ENCODE data around the gene OGFOD1.

OGFOD1 gene

GRCh38 chr16:56491657-56492261 is 40.4 kb downstream of the OGFOD1 start:
- Histone ChIP-seq H3K9ac (no peak overlapping the region), H4K20me1 (no peaks in the 10 kb centered on the region), H3K9me3 (no peaks in the 10 kb centered on the region), H3K4me2 (no peak overlapping the region), H3K4me3 (no peak overlapping the region), H3K27ac (no peak overlapping the region), H3K27me3 (no peaks in the 10 kb centered on the region), H3K36me3 (peaks cover 8% of the 10 kb centered on the region), H3K4me1 (peaks cover 12% of the 10 kb centered on the region)
- no peak for TF ChIP-seq Cebpa-rat (IDR thresholded peaks at IDR 0.05)

DNA sequence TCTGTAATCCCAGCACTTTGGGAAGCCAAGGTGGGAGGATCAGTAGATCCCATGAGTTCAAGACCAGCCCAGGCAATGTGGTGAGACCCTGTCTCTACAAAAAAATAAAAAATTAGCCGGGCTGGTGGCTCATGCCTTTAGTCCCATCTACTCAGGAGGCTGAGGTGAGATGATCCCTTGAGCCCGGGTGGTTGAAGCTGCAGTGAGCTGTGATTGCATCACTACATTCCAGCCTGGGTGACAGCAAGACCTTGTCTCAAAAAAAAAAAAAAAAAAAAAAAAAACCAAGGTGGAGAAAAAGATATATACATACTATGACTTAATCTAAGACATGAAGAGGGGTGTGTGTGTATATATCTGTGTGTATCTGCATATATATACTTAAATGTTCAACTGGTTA is 41.8 kb downstream of the OGFOD1 start:
- Histone ChIP-seq H3K9ac (no peak overlapping the region), H3K4me3 (no peak overlapping the region), H3K9me3 (no peaks in the 10 kb centered on the region), H3K27me3 (no peaks in the 10 kb centered on the region), H3K27ac (no peak overlapping the region), H3K4me1 (peaks cover 6% of the 10 kb centered on the region), H3K36me3 (peaks cover 22% of the 10 kb centered on the region), H4K20me1 (no peaks in the 10 kb centered on the region), H3K4me2 (no peak overlapping the region)
- TF ChIP-seq Cebpa-rat (IDR thresholded peaks at IDR 0.05), result no peak

DNA sequence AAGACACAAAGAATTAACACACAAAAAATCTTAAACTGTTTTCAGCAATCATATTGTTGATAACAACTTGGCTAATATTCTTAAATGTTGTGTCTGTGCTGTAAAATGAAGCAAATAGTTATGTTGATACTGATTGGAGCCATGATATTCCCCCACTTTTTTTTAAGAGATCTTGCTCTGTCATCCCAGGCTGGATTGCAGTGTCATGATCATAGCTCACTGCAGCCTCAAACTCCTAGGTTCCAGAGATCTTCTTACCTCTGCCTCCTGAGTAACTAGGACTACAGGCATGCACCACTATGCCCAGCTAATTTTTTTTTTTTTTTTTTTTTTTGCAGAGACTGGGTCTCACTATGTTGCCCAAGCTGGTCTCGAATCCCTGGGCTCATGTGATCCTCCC is 42.5 kb downstream of the OGFOD1 start:
- H3K9me3 ChIP-seq, result no peaks in the 10 kb centered on the region
- H3K36me3 ChIP-seq, result peaks cover 29% of the 10 kb centered on the region
- no peak overlapping the region for H3K4me2 ChIP-seq
- no peak overlapping the region for H3K27ac ChIP-seq
- H3K4me1 ChIP-seq, result no peaks in the 10 kb centered on the region
- TF ChIP-seq Cebpa-rat (IDR thresholded peaks at IDR 0.05), result no peak
- H3K4me3 ChIP-seq, result no peak overlapping the region
- H4K20me1 ChIP-seq, result no peaks in the 10 kb centered on the region
- H3K9ac ChIP-seq, result no peak overlapping the region
- no peaks in the 10 kb centered on the region for H3K27me3 ChIP-seq

DNA sequence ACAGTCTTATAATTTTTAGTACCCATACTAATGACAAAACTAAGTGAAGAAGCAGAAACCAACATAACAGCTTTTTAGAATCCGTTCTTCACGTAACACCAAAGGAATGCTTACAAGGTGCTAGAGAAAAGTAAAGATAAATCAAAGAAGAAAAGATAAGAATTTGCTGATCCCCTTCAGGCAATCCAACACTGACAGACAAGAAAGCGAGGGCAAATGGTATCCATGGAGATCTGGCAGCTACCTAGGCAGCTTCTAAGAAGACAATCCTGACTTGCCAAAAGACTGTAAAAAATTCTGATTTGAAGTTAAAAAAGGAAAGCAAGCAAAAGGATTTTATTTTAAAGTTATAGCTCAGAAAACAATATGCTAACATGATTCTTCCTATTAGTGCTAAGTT is 53.8 kb downstream of the OGFOD1 start:
- H3K27me3 ChIP-seq, result no peaks in the 10 kb centered on the region
- no peaks in the 10 kb centered on the region for H4K20me1 ChIP-seq
- no peak overlapping the region for H3K27ac ChIP-seq
- H3K9me3 ChIP-seq, result no peaks in the 10 kb centered on the region
- H3K4me2 ChIP-seq, result no peak overlapping the region
- H3K9ac ChIP-seq, result no peak overlapping the region
- H3K4me1 ChIP-seq, result no peaks in the 10 kb centered on the region
- TF ChIP-seq Cebpa-rat (IDR thresholded peaks at IDR 0.05), result no peak
- H3K36me3 ChIP-seq, result peaks cover 61% of the 10 kb centered on the region
- no peak overlapping the region for H3K4me3 ChIP-seq

GRCh38 chr16:56506941-56507340 is 55.6 kb downstream of the OGFOD1 start:
- peaks cover 59% of the 10 kb centered on the region for H3K36me3 ChIP-seq
- TF ChIP-seq Cebpa-rat (IDR thresholded peaks at IDR 0.05), result no peak
- H3K4me2 ChIP-seq, result no peak overlapping the region
- H3K9me3 ChIP-seq, result no peaks in the 10 kb centered on the region
- no peaks in the 10 kb centered on the region for H4K20me1 ChIP-seq
- H3K4me3 ChIP-seq, result no peak overlapping the region
- no peak overlapping the region for H3K27ac ChIP-seq
- H3K4me1 ChIP-seq, result no peaks in the 10 kb centered on the region
- no peaks in the 10 kb centered on the region for H3K27me3 ChIP-seq
- no peak overlapping the region for H3K9ac ChIP-seq

DNA sequence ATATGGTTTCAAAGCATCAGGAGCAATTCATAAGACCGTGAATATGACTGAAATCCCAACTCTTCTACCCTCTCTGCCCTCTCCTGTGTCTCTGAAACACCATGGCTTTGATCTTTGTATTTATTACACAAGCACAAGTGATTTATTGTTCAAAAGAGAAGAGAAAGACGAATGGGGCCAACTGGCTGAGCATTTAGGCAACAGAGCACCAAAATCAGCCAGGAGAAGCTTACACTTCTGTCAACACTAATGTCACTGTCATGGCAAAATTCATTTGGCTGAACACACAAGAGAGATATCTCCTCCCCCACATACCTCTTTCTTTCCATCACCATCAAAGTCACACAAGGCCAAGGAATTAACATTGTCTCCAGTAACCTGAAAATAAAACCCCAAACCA is 59.2 kb downstream of the OGFOD1 start:
- Histone ChIP-seq H3K4me3 (no peak overlapping the region), H3K4me1 (peaks cover 7% of the 10 kb centered on the region; the same call in 1 of the 2 replicates), H3K27ac (no peak overlapping the region), H3K4me2 (no peak overlapping the region), H3K9me3 (no peaks in the 10 kb centered on the region), H3K36me3 (peaks cover 41% of the 10 kb centered on the region), H3K9ac (no peak overlapping the region), H3K27me3 (no peaks in the 10 kb centered on the region), H4K20me1 (peaks cover 13% of the 10 kb centered on the region; the same call in 1 of the 2 replicates)
- no peak for TF ChIP-seq Cebpa-rat (IDR thresholded peaks at IDR 0.05)

DNA sequence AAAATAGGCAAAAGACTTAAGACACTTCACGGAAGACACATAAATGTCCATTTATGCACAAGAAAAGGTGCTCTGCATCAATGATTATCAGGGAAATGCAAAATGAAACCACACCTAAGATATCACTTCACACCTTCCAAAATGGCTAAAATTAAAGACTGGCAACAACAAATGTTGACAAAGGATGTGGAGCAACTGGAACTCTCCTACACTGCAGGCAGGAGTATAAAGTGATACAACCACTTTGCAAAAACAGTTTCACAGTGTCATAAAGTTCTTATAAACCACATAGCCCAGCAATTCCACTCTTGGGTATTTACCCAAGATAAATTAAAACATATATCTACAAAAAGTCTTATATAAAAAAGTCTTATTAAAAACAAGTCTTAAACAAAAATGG is 60.7 kb downstream of the OGFOD1 start:
- no peaks in the 10 kb centered on the region for H3K9me3 ChIP-seq
- no peaks in the 10 kb centered on the region for H3K27me3 ChIP-seq
- no peak overlapping the region for H3K4me2 ChIP-seq
- H4K20me1 ChIP-seq, result peaks cover 28% of the 10 kb centered on the region
- H3K4me1 ChIP-seq, result peaks cover 7% of the 10 kb centered on the region; the same call in 1 of the 2 replicates
- H3K4me3 ChIP-seq, result no peak overlapping the region
- TF ChIP-seq Cebpa-rat (IDR thresholded peaks at IDR 0.05), result no peak
- H3K9ac ChIP-seq, result no peak overlapping the region
- peaks cover 35% of the 10 kb centered on the region for H3K36me3 ChIP-seq
- H3K27ac ChIP-seq, result no peak overlapping the region

DNA sequence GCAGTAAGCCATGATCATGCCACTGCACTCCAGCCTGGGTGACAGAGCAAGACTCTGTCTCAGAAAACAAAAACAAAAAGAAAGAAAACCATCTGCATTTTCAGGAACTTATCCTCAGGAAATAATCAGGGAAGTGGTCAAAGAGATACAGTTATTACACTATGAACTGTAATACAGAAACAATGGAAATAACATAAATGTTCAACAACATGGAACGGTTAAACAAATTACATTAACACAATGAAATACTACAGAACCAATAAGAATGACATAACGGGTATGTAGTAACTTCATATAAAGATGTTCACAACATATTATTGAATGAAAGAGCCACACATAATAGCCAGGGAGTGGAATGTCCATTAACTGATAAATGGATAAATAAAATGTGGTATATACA is 61.7 kb downstream of the OGFOD1 start:
- H3K36me3 ChIP-seq, result peaks cover 35% of the 10 kb centered on the region
- peaks cover 7% of the 10 kb centered on the region; the same call in 1 of the 2 replicates for H3K4me1 ChIP-seq
- H3K9me3 ChIP-seq, result no peaks in the 10 kb centered on the region
- H3K4me2 ChIP-seq, result peak overlapping the region; percentile 25; the same call in 1 of the 2 replicates
- H3K9ac ChIP-seq, result no peak overlapping the region
- peaks cover 38% of the 10 kb centered on the region for H4K20me1 ChIP-seq
- H3K27ac ChIP-seq, result no peak overlapping the region
- H3K27me3 ChIP-seq, result no peaks in the 10 kb centered on the region
- no peak overlapping the region for H3K4me3 ChIP-seq
- TF ChIP-seq Cebpa-rat (IDR thresholded peaks at IDR 0.05), result no peak

GRCh38 chr16:56513972-56514371 is 62.6 kb downstream of the OGFOD1 start:
- no peak overlapping the region for H3K4me3 ChIP-seq
- H3K4me2 ChIP-seq, result no peak overlapping the region
- H3K27ac ChIP-seq, result no peak overlapping the region
- H3K27me3 ChIP-seq, result no peaks in the 10 kb centered on the region
- peaks cover 10% of the 10 kb centered on the region for H3K4me1 ChIP-seq
- H4K20me1 ChIP-seq, result peaks cover 43% of the 10 kb centered on the region
- no peak for TF ChIP-seq Cebpa-rat (IDR thresholded peaks at IDR 0.05)
- no peak overlapping the region for H3K9ac ChIP-seq
- H3K36me3 ChIP-seq, result peaks cover 29% of the 10 kb centered on the region
- H3K9me3 ChIP-seq, result no peaks in the 10 kb centered on the region

GRCh38 chr16:56514845-56515244 is 63.5 kb downstream of the OGFOD1 start:
- H3K27me3 ChIP-seq, result no peaks in the 10 kb centered on the region
- no peak overlapping the region for H3K4me3 ChIP-seq
- no peak for TF ChIP-seq Cebpa-rat (IDR thresholded peaks at IDR 0.05)
- peaks cover 22% of the 10 kb centered on the region for H3K36me3 ChIP-seq
- H3K4me2 ChIP-seq, result no peak overlapping the region
- H3K9me3 ChIP-seq, result no peaks in the 10 kb centered on the region
- H4K20me1 ChIP-seq, result peaks cover 43% of the 10 kb centered on the region
- H3K9ac ChIP-seq, result no peak overlapping the region
- H3K27ac ChIP-seq, result no peak overlapping the region
- H3K4me1 ChIP-seq, result peaks cover 14% of the 10 kb centered on the region

DNA sequence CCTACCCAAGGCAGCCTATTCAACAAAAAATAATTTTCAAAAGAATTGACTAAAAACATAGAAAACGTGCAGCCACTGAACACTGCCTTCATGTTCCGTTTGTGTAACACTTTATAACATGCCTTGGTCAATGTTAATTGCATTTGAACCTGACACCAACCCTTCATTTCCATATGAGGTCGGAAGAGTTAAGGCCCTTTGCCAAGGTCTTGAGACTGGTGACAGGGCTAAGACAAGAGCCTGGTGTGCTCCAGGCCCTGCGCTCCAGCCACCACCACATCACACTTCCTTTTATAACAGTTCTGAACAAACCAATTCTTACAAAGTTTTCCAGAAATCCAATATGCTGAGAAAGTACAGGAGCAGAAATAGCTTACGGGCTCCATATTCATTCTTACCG is 64.3 kb downstream of the OGFOD1 start:
- Histone ChIP-seq H3K9ac (no peak overlapping the region), H4K20me1 (peaks cover 43% of the 10 kb centered on the region), H3K4me1 (peaks cover 21% of the 10 kb centered on the region), H3K4me3 (no peak overlapping the region), H3K27ac (no peak overlapping the region), H3K27me3 (no peaks in the 10 kb centered on the region), H3K4me2 (no peak overlapping the region), H3K9me3 (no peaks in the 10 kb centered on the region), H3K36me3 (peaks cover 13% of the 10 kb centered on the region)
- no peak for TF ChIP-seq Cebpa-rat (IDR thresholded peaks at IDR 0.05)
